HK-2 (cell line): ENCODE measurements around the gene F13A1.
A peak's percentile ranks its signal among the peaks of the same experiment; 100 is the strongest.
"Not testable (repeated sequence)": the region's sequence is repeated elsewhere in the genome, so short reads cannot be mapped to it uniquely, and the experiment has no call there.

Source experiments
- DNase-seq: peaks from one replicate; pipeline ENCODE4 v3.0.0-alpha.2; 2018; ENCODE audit not compliant: unreplicated experiment

The F13A1 gene

DNA sequence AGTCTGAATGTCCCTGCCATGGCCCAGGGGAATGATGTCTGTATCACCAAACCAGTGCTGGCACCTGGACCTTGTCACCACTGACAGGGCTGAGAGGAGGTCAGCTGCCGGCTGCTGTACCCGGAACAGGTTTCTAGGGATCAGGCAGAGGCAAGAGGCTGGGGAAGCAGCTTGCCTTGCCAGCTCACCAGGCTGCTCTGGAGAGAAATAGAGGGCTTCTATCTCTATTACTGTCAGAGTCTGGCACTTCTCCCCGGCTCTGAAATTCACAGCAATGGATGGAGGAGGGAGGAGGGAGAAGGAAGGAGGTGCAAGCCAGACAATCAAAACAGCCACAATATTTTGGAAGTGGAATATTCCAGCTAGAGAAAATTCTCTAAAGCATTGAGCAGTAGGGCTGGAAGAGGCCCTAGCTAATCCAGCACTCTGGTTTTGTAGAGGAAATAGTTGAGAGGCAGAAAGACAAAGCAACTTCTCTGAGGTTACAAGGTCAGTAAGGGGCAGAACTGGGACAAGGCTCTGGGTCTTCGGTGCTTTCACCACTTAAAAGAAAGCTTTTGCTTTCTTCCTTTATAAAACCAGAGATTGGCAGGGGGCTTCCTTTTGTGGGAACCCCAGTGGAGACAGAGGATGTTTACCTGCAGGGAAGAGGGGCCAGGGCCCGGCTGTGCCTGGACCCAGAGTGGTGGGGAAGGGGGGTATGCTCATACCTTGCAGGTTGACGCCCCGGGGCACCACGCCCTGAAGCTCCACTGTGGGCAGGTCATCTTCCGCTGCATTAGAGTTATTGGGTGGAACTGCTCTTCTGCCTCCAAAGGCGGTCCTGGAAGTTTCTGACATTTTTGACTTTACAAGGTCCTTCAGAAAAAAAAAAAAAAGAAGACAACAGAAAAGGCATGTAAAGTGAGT lies 2.4 kb downstream of the F13A1 start:
- DNase-seq: no peak

DNA sequence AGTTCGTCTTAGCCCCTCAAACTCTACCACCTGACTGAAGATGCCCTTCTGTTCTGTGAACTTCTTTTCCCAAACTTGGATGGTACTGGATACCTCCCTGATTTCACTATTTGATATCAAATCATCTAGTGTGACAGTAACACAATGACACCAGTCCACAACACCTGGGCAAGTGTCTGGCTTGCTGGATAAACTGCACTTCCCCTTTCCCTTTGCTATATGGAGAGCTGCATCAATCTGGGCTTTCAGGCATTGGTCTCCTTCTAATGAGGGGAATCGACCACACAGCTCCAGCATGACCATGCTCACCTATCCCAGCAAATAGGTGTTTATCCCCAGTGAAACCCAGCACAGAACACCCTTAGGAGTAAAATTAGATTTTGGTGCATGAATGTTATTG lies 3.1 kb downstream of the F13A1 start:
- no peak for DNase-seq

DNA sequence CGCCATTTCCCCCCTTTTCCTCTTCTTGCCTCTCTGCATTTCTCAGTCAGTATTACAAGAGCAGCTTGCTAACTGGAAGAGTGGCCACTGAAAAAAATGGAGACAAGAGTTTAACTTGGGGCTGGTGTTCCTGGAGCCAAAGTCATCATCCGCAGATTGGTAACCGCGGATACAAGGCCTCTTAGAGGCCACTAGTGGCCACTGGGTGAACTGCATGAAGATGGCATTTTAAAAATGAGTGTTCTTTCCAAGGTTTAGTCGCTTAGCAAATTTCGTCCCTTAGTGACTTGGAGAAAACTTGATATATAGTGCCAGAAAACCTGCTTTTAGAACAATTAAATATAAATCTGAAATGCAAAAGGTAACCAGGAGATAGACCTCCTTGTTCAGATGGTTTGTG lies 4.8 kb downstream of the F13A1 start:
- peak; percentile 15 for DNase-seq

DNA sequence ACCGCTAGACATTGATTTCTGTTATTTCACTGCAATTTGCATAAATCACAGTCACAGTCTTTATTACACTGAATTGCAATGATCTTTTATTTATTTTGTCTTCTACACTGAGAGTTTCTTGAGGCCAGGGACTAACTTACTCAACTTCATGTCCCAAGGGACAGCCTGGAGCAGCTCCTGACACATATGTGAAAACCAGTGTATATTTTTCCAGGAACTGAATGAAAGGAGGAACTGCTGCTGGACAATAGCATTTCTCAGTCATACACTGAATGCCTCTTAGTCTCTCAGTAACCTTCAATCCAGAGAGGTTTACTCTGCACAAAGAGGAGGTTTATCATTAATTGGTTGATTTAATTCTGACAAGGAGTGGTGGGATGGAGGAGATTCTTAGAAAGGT lies 5.9 kb downstream of the F13A1 start:
- DNase-seq: no peak

DNA sequence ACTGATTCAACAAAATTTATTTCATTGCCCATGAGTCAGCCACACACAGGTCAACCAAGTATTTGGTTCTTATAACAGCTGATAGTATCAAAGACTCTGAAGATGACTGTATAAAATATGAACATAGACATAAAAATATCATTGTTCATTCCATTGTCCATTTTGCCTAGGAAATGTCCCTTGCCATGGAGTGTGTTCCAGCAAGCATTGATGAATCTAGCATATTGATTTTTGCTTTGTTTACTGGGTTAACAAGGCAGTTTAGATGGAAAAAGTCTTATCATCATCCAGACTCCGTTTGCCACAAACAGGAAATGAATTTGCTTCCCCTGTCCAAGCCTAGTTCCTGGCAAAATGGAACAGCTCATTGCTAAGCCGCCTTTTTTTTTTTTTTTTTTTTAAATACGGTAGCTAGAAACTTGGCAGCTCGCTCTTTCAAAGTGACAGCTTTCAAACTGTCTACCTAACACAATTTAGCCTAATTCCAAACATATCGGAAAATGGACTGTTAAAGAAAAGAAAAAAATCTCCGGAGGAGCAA lies 7.5 kb downstream of the F13A1 start:
- DNase-seq: no peak

DNA sequence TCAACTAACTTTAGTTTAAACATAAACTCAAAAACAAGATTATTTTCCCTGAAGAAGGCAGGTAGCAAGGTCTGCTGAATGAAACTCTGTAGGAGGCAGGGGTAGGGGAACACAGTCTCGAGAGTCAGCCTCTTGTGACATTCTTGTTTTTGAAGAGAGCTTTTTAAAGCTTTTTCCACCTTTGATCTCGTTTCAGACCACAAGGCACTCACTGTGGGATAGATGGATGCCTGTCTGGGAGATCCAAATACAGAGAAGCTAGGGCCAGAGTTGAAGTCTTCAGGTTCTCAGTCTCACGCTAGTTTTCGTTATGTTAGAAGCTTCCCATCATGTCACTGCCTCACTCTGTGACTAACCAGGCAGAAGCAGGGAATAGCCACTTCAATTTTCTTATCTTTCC lies 14.9 kb downstream of the F13A1 start:
- DNase-seq: no peak

DNA sequence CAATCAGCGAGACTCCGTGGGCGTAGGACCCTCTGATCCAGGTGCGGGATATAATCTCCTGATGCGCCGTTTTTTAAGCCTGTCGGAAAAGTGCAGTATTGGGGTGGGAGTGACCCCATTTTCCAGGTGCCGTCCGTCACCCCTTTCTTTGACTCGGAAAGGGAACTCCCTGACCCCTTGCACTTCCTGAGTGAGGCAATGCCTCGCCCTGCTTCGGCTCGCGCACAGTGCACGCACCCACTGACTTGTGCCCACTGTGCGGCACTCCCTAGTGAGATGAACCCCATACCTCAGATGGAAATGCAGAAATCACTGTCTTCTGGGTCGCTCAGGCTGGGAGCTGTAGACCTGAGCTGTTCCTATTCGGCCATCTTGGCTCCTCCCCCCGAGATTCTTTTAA lies 20.1 kb downstream of the F13A1 start:
- DNase-seq: not testable (repeated sequence)

DNA sequence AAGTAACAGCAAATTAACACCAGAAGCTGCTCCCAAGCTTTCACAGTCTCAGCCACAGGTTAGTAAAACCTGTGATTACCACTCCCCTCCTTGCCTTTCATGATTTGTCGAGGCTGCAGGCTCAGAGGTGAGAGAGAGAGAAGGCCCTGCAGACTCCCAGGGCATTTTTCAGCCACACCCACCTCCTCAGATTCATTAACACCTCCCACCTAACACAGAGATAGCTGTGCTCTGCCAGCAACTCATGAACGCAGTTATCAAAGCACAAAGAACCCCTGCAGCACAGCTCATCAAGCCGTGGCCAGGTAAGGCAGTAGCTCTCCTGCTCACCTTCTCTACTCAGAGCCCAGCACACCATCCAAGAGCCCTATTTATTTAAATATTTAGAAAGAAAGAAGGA lies 27.1 kb downstream of the F13A1 start:
- no peak for DNase-seq

DNA sequence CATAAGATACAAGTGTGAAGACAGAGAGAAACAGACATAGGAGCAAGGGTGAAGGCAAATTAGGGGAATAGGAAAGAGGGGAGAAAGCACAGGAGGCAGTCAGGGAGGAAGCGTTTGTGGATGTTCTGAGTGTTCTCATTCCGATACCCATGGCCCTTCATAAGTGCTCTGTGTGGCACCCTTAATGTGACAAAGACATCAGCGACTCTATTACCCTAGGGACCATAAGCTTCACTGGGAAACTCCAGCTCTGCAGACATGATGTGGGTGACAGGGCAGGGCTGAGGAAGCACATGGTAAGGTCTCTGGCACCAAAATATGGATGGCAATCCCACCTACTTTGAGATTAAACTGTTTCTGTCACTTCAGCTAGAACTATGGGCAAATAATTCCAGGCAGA lies 33.0 kb downstream of the F13A1 start:
- DNase-seq: no peak

DNA sequence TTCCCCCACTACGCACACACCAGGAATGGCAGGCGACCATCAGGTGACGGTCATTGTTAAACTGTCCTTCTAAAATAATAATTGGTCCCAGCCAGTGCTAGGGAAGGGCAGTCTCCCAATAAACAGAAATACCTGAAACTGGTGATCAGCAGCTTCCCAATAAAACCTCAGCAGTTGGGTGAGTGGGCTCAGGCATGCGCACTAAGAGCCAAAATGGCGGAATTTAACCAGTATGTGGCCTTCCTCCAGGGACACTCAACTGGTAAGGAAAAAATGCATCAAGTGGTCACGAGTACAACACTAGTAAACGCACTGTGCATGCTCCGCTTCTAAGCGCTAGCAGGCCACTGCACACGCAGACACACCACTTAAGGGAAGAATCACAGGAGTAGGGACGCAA lies 34.8 kb downstream of the F13A1 start:
- DNase-seq: no peak

DNA sequence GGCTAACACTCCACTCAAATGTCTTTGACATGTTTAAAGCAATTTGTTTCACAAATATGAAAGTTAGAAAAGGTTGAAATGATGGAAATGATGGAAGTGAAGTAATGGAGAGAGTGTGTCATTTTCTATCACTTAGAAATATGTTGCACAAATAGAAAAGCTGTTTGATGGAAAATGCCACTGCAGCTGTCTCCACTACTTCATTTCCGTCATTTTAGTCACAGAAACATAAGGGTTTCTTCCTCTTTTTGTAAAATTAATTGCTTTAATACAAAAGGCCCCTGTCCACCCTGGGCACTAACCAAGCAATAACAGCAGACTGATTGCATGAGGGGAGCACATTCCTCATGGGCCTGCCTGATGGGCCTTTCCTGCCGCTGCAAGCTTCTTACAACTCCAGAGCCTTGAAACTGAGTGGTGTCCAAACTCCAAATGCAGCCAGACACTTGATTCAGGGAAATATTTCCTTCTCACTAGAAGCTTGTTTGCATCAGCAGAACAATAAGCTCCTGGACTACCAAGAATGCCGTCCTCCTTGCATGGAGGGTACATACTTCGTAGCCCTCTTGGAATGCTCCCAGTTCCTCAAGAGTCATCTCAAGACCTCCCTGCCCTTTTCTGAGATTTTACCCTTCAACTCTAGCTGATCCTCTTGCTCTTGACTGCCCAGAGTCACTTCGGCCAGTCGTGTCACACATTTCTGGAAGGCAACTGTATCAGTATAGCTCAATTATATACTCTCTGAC lies 36.1 kb downstream of the F13A1 start:
- no peak for DNase-seq

DNA sequence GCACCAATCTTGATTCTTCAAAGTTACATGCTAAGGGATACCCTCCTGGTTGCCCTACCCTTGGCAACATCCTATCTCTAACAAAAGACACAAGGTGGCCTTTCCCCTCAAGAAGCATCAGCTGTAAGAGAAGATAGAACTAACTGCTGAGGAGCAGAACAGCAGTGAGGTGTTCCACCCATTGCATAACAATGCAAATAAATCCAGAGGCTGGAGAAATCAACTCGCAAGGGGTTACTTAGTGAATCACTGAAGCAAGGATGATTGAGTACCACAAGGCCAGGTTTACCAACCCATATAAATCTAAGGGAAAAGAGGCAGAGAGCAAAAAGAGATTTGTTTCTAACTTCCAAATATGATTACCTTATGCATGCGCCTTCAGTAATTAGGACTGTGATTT lies 36.7 kb downstream of the F13A1 start:
- no peak for DNase-seq

DNA sequence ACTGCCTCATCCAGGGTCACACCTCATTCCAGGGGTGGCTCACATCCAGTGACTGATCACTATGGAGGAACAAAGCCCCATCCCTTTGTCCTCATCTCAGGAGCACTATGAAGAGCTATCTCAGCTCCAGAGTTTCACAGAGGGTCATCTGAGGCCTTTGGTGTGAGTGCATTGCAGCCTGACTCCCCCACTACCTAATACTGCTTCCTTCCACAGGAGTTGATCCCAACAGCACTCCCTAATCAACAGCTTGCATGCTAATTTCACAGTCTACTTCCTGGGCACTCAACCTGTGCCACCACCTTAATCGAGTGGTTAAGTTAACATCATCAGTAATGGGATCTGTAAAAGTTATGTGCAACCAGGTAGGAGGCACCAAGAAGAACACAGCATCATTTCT lies 37.7 kb downstream of the F13A1 start:
- DNase-seq: no peak

DNA sequence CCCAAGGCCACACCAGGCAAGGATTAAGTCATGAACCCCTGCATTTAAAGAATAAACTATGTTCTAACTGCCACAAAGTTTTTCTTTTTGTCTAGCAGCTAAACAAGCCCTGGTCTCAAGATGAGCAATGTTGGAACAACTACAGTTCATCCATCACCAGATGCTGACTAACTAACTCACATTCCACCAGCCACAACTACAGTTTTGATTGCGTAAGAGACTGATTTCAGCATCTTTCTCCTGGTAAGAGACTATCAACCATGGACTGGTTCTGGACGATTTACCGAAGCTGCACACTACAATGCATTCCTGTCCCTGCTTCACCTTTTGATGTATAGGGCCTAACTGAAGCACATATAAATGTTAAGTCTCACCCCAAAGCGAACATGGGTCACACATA lies 43.0 kb downstream of the F13A1 start:
- DNase-seq: no peak

DNA sequence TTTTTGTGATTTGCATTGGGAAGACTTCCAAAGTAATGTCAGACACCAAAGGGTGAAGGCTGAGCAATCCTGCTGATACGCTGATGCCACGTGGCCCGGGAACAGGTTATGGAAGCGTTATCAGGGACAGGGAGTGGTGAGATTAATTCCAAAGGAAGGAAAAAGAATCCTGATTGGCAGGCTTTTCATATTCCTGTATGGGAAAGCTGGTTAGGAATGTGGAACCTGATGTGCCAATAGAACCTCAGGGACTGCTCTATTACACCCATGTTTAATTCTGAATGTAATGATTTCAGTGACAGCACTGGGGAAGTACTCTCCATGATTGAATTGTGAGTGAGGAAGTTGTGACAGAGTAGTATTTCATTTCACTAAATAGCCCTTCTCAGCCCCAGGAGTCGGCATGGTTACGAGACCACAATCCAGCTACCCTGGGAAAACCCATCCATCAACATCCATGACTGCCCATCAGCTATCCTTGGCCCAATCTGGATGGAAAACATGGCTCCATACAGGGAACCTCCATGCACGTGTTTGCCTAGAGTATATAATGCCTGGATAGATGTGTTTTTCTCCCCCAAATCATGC lies 49.4 kb downstream of the F13A1 start:
- no peak for DNase-seq

DNA sequence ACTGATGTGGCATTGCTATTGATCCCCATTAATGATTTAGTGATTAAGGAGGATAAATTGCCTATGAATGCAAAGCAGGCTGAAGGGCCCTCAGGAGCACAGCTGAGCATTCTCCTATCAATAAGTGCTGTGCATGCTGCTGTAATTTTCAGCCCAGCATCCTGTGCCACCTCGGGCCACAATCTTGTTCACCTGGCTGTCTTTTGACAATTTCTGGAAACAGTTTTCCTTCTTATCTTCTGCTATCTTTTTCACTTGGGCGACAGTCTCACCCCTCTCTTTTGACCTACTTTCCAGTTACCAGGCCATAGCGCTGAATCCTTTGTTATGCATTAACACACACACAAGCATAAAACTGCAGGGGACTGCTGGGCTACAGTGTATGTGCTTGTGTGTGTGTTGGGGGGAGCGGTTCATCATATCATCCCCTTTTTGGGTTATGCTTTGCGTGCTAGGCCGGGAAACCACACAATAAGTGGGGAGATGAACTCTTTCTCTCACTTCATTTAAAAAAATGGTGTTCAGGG lies 60.2 kb downstream of the F13A1 start:
- DNase-seq: no peak

DNA sequence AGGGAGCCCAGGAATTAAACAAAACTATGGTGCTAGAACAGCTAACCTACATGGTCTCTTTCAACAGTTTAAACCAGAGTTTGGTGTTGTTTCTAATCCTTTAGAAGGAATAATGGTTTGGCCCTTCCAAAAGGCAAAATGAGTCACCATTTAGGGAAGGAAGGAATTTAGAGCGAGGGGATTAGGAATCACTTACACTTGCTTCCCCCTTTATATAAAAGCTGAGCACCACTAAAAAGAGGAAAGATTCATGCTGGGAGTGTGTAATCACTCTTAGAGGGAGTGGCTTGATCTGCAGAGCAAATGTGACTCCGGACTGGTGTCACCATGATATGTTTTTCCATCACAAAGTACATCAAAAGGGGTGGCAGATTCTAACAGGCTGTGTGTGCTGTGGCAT lies 63.6 kb downstream of the F13A1 start:
- no peak for DNase-seq

DNA sequence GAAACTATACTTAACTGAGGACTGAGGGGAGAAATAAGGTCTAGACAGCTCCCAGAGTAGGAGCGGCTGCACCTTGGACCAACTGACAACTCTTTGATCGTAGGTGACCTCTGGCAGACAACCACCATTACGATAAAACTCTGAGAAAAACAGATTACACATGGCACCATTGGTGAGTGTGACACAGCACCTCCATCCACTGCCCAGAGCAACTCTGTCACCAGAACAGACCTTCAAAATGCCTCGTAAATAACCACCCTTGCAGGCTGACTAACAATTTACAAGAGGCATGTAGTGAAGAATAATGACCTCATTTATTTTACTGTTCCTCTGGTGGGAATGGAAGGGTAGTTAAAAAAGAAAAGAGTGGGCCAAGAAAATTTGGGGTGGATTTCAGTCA lies 64.2 kb downstream of the F13A1 start:
- no peak for DNase-seq

DNA sequence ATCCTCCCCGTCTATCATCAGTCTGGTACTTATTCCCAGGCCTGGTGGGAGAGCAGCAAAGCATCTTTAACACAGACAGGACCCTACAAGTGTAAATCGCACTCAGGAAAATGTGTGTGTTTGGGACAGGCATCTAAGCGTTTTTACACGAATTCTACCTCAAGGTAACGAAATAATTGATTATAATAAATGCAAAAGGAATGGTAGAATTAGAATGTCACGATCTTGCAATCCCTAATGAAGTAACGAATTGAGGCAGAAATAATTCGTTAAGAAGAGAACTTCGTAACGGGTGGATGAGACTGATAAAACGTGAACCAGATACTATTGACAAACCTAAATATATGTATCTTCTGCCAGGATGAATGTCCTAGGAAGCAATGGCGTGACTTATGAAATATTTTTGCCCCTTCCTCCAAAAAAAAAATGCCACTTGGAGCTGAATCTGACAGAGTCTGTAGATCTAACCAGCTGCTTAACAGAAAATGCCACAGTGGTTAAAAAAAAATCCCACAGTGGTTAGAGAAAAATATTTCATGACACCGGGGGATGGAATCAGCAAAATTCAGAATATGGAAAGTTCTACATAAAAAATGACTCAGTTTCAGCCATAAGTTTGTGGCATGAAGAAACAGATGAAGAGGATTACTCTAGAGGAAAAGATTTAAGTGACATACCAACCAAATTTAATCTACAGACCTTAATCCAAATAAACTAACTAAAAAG lies 68.7 kb downstream of the F13A1 start:
- no peak for DNase-seq

DNA sequence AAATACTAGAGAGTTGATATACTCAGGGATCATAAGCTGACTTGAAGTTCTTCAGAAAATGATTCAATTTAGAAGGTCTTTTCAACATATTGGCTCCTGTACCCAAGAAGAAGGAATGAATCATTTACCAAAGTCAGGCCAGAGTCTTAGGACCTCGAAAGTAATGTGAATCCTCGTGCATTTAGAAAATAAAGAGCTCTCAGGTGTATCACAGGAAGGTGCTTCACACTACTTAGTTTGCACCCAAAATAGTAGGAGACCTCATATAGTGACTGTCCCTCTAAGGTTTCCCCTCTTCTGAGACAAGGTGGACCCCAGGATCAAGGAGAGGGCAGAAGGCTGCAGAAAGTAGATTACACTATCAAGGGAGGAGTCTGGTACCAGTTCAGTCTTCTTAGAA lies 71.8 kb downstream of the F13A1 start:
- DNase-seq: no peak

DNA sequence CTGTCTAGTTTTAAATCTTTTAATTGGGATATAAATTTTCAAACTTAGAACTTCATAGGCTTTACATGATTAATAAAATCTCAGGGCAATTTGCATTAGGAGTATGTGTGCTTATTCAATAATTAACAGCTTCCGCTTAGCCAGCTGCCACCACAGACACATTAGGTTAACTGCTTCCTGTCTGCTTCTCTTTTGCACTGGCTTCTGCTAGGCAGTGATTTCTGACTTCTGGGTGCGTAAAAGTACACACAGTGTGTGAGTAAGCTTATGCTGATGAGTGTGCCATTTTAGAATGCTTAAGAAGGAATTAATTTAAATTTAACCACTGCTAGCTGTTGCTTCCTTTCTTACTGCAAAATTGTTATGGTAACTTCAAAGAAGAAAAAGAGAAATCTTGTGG lies 73.9 kb downstream of the F13A1 start:
- no peak for DNase-seq

DNA sequence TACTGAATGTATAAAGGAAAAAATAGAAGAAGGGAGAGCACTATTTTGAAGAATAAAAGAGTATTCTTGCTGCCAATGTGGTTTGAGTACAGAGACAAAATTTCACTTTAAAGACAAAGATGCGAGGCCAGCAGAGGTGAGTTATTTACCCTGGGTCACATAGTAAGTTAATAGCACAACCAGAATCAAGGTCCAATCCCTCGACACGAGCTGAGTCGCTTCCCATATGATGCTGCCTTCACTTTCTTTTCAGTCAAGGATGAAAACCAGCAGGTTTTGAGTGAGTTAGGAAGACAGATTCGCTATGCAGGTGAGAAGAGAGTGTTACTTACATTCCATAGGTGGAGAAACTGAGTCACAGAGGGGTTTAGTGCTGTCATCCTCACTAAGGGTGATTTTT lies 75.8 kb downstream of the F13A1 start:
- DNase-seq: no peak
